Liver (tissue), 9 donors: Measurements from ENCODE around the gene SREK1. TPM values are rescaled to one million over a fixed set of nuclear protein-coding genes. Genes with fewer than 3 reads are reported as not detected.

Source experiments
- DNase-seq: peaks from one replicate; pipeline ENCODE4 v3.0.0-alpha.2; 2017; ENCODE audit warnings: low spot score
- H3K27ac ChIP-seq, 2 donors: one replicate each; pipeline ENCODE4 v1.7.0; 2013; ENCODE audit warnings: inconsistent platforms in 2 of 2, low read length in 2 of 2, control low read depth in 1 of 2, low read depth in 1 of 2, mild to moderate bottlenecking in 1 of 2
- H3K27me3 ChIP-seq, 4 donors: one replicate each; pipeline versions ENCODE4 v1.6.1 to v1.7.0; 2013; ENCODE audit warnings: low read length in 3 of 4, inconsistent platforms in 1 of 4, mild to moderate bottlenecking in 1 of 4, moderate library complexity in 1 of 4; ENCODE audit not compliant: control insufficient read depth in 4 of 4, insufficient read depth in 4 of 4
- H3K36me3 ChIP-seq, 4 donors: one replicate each; pipeline versions ENCODE4 v1.6.1 to v1.7.0; 2013; ENCODE audit warnings: low read length in 3 of 4, mild to moderate bottlenecking in 3 of 4, low read depth in 1 of 4, moderate library complexity in 1 of 4; ENCODE audit not compliant: control insufficient read depth in 4 of 4, insufficient read depth in 3 of 4
- H3K4me1 ChIP-seq, 4 donors: one replicate each; pipeline versions ENCODE4 v1.6.1 to v1.7.0; 2013; ENCODE audit warnings: low read length in 3 of 4, mild to moderate bottlenecking in 3 of 4, moderate library complexity in 1 of 4; ENCODE audit not compliant: control insufficient read depth in 4 of 4, insufficient read depth in 4 of 4
- H3K4me3 ChIP-seq, 3 donors: one replicate each; pipeline versions ENCODE4 v1.6.1 to v1.7.0; 2013; ENCODE audit warnings: low read length in 3 of 3, control low read depth in 1 of 3, low read depth in 1 of 3, mild to moderate bottlenecking in 1 of 3
- H3K9ac ChIP-seq, 2 donors: one replicate each; pipeline ENCODE4 v1.7.0; 2013; ENCODE audit warnings: low read length in 2 of 2, mild to moderate bottlenecking in 2 of 2, moderate library complexity in 2 of 2, control low read depth in 1 of 2, low read depth in 1 of 2
- H3K9me3 ChIP-seq, 4 donors: one replicate each; pipeline versions ENCODE4 v1.6.1 to v1.7.0; 2013; ENCODE audit warnings: low read length in 3 of 4; ENCODE audit not compliant: control insufficient read depth in 4 of 4
- EGR1 ChIP-seq, 2 donors: IDR thresholded peaks; 2 replicates each; pipeline ENCODE4 v1.6.1; 2016 to 2018; ENCODE audit warnings: antibody characterized with exemption in 2 of 2, low read depth in 2 of 2
- FOXA1 ChIP-seq: IDR thresholded peaks from 2 replicates; pipeline ENCODE4 v1.6.1; 2016; ENCODE audit warnings: antibody characterized with exemption
- FOXA2 ChIP-seq: IDR thresholded peaks from 2 replicates; pipeline ENCODE4 v1.6.1; 2016; ENCODE audit warnings: antibody characterized with exemption
- GABPA ChIP-seq, 2 donors: IDR thresholded peaks in 1 of 2; conservative IDR thresholded peaks in 1 of 2; 2 replicates each; pipeline ENCODE4 v1.6.1; 2016; ENCODE audit warnings: antibody characterized with exemption in 2 of 2, mild to moderate bottlenecking in 1 of 2, moderate library complexity in 1 of 2
- HNF4A ChIP-seq, 2 donors: conservative IDR thresholded peaks; 2 replicates each; pipeline ENCODE4 v1.6.1; 2016; ENCODE audit warnings: antibody characterized with exemption in 2 of 2, mild to moderate bottlenecking in 2 of 2
- HNF4G ChIP-seq: IDR thresholded peaks from 2 replicates; pipeline ENCODE4 v1.6.1; 2016; ENCODE audit warnings: antibody characterized with exemption
- NR2F2 ChIP-seq: IDR thresholded peaks from 2 replicates; pipeline ENCODE4 v1.6.1; 2016; ENCODE audit warnings: antibody characterized with exemption
- RAD21 ChIP-seq, 2 donors: IDR thresholded peaks; 2 replicates each; pipeline ENCODE4 v1.6.1; 2016; ENCODE audit warnings: antibody characterized with exemption in 2 of 2, mild to moderate bottlenecking in 2 of 2
- RXRA ChIP-seq, 2 donors: IDR thresholded peaks; 2 replicates each; pipeline ENCODE4 v1.6.1; 2017 to 2018; ENCODE audit warnings: antibody characterized with exemption in 2 of 2, mild to moderate bottlenecking in 1 of 2
- SP1 ChIP-seq: IDR thresholded peaks from 2 replicates; pipeline ENCODE4 v1.6.1; 2018; ENCODE audit warnings: antibody characterized with exemption, mild to moderate bottlenecking
- TAF1 ChIP-seq: conservative IDR thresholded peaks from 2 replicates; pipeline ENCODE4 v1.6.1; 2016; ENCODE audit warnings: antibody characterized with exemption, mild to moderate bottlenecking
- YY1 ChIP-seq: IDR thresholded peaks from 2 replicates; pipeline ENCODE4 v1.6.1; 2016; ENCODE audit warnings: antibody characterized with exemption, mild to moderate bottlenecking
- WGBS: extraction: QIAGEN DNeasy Blood & Tissue Kit; methylation state at CpG from one replicate; pipeline ENCODE4 v1.1.7; 2013; 5-methylcytosine and 5-hydroxymethylcytosine counted together
- polyA plus RNA-seq, 2 donors: library from polyadenylated mRNA; stranded (reverse) in 1 of 2; unstranded in 1 of 2; fragments of 200-250 nt in 1 of 2; fragments of >200 nt in 1 of 2; fragmentation: Nextera tagmentation in 1 of 2; extraction: Ambion mirVana in 1 of 2; gene quantifications; one replicate each; pipeline versions ENCODE4 v1.2.1 to v1.2.3, GENCODE V29; 2013 to 2015
- total RNA-seq, 2 donors: library from RNA; depleted of rRNA; stranded (reverse); fragments of >200 nt; gene quantifications; one replicate each; pipeline ENCODE4 v1.2.3, GENCODE V29; 2014
- TF ChIP-seq, protein P1 (sequence below): IDR thresholded peaks from 2 replicates; pipeline ENCODE4 v1.6.1; 2016; ENCODE audit warnings: antibody characterized with exemption
- TF ChIP-seq, protein P2 (sequence below): IDR thresholded peaks from 2 replicates; pipeline ENCODE4 v1.6.1; 2016; ENCODE audit warnings: antibody characterized with exemption
- TF ChIP-seq, protein P3 (sequence below): IDR thresholded peaks from 2 replicates; pipeline ENCODE4 v1.6.1; 2016; ENCODE audit warnings: antibody characterized with exemption
- TF ChIP-seq, protein P4 (sequence below): fragments of 150-350 bp; IDR thresholded peaks from 2 replicates; pipeline ENCODE4 v1.5.1; 2017; ENCODE audit warnings: improper control_type of control experiment, low read depth, low read length; ENCODE audit not compliant: missing input control
- TF ChIP-seq, protein P5 (sequence below): IDR thresholded peaks from 2 replicates; pipeline ENCODE4 v1.6.1; 2016; ENCODE audit warnings: antibody characterized with exemption, mild to moderate bottlenecking
- donor health status: healthy.
- donor health status: healthy.
- donor health status: healthy.
- donor health status: healthy.
- donor health status: healthy.

SREK1 gene
- total and polyA plus RNA-seq, 4 donors: 10.2 to 85.8 (median 43.9) TPM

DNA sequence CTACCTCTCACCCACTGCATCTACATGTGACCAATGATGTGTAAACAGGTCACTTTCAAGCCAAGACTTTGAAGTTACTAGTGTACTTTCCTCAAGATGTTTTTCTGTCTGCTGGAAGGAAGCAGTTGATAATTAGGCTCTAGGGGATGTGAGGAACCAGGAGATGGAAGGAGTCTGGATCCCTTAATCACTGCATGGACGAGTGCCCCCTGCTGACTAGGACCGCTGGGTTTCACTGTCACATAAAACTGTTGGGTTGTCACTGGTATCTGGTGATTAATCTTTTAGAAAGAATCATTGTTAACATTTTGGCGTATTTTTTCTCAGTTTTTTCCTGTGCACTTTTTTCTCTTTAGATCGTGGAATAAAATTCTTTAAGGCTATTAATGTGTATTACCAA, 79.5 kb downstream of the SREK1 start:
- Histone ChIP-seq H3K27ac (no peak overlapping the region), H3K9me3 (no peaks in the 10 kb centered on the region), H3K4me1 (no peaks in the 10 kb centered on the region), H3K9ac (no peak overlapping the region), H3K4me3 (no peak overlapping the region), H3K36me3 (no peaks in the 10 kb centered on the region), H3K27me3 (no peaks in the 10 kb centered on the region)
- TF ChIP-seq GABPA (IDR thresholded peaks at IDR 0.05 in 1 of 2, conservative IDR thresholded peaks at IDR 0.05 in 1 of 2) (no peak), RAD21 (IDR thresholded peaks at IDR 0.05) (peak in 1 of 2 donors; percentile 42)
- WGBS: 81% methylated on average over 4 of the region's 4 CpGs
- DNase-seq: no peak

DNA sequence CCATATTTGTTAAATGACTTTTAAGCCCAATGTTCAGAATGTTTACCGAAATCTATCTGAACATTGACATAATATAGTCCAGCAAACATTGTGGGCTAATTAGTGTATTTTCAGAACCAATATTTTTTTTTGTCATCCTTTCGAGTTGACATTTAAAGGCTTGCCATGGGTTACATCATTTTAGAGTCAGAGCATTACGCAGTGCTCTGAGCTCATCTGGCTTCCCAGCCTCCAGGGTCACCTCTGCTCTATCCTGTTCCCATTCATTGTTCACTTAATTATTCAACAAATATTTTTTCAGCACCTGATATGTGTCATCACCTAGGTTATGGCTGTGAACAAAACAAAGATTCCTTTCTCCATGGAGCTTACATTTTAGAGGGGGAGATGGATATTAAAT, 80.2 kb downstream of the SREK1 start:
- H3K27me3 ChIP-seq: no peaks in the 10 kb centered on the region
- WGBS: 92% methylated on average over 3 of the region's 3 CpGs
- no peak overlapping the region for H3K9ac ChIP-seq
- TF ChIP-seq HNF4G (no peak), FOXA2 (no peak), HNF4A (conservative IDR thresholded peaks at IDR 0.05) (no peak), TAF1 (no peak), EGR1 (IDR thresholded peaks at IDR 0.05; ENCODE audit: low read depth in 2 of 2) (no peak), SP1 (no peak), YY1 (no peak), FOXA1 (no peak), RXRA (IDR thresholded peaks at IDR 0.05) (no peak), GABPA (IDR thresholded peaks at IDR 0.05 in 1 of 2, conservative IDR thresholded peaks at IDR 0.05 in 1 of 2) (no peak), NR2F2 (no peak)
- TF ChIP-seq, protein P1, sequence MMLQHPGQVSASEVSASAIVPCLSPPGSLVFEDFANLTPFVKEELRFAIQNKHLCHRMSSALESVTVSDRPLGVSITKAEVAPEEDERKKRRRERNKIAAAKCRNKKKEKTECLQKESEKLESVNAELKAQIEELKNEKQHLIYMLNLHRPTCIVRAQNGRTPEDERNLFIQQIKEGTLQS: no peak
- TF ChIP-seq, protein P2, sequence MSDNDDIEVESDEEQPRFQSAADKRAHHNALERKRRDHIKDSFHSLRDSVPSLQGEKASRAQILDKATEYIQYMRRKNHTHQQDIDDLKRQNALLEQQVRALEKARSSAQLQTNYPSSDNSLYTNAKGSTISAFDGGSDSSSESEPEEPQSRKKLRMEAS: no peak
- TF ChIP-seq, protein P3, sequence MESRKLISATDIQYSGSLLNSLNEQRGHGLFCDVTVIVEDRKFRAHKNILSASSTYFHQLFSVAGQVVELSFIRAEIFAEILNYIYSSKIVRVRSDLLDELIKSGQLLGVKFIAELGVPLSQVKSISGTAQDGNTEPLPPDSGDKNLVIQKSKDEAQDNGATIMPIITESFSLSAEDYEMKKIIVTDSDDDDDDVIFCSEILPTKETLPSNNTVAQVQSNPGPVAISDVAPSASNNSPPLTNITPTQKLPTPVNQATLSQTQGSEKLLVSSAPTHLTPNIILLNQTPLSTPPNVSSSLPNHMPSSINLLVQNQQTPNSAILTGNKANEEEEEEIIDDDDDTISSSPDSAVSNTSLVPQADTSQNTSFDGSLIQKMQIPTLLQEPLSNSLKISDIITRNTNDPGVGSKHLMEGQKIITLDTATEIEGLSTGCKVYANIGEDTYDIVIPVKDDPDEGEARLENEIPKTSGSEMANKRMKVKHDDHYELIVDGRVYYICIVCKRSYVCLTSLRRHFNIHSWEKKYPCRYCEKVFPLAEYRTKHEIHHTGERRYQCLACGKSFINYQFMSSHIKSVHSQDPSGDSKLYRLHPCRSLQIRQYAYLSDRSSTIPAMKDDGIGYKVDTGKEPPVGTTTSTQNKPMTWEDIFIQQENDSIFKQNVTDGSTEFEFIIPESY: no peak
- TF ChIP-seq, protein P4, sequence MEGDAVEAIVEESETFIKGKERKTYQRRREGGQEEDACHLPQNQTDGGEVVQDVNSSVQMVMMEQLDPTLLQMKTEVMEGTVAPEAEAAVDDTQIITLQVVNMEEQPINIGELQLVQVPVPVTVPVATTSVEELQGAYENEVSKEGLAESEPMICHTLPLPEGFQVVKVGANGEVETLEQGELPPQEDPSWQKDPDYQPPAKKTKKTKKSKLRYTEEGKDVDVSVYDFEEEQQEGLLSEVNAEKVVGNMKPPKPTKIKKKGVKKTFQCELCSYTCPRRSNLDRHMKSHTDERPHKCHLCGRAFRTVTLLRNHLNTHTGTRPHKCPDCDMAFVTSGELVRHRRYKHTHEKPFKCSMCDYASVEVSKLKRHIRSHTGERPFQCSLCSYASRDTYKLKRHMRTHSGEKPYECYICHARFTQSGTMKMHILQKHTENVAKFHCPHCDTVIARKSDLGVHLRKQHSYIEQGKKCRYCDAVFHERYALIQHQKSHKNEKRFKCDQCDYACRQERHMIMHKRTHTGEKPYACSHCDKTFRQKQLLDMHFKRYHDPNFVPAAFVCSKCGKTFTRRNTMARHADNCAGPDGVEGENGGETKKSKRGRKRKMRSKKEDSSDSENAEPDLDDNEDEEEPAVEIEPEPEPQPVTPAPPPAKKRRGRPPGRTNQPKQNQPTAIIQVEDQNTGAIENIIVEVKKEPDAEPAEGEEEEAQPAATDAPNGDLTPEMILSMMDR: no peak
- TF ChIP-seq, protein P5, sequence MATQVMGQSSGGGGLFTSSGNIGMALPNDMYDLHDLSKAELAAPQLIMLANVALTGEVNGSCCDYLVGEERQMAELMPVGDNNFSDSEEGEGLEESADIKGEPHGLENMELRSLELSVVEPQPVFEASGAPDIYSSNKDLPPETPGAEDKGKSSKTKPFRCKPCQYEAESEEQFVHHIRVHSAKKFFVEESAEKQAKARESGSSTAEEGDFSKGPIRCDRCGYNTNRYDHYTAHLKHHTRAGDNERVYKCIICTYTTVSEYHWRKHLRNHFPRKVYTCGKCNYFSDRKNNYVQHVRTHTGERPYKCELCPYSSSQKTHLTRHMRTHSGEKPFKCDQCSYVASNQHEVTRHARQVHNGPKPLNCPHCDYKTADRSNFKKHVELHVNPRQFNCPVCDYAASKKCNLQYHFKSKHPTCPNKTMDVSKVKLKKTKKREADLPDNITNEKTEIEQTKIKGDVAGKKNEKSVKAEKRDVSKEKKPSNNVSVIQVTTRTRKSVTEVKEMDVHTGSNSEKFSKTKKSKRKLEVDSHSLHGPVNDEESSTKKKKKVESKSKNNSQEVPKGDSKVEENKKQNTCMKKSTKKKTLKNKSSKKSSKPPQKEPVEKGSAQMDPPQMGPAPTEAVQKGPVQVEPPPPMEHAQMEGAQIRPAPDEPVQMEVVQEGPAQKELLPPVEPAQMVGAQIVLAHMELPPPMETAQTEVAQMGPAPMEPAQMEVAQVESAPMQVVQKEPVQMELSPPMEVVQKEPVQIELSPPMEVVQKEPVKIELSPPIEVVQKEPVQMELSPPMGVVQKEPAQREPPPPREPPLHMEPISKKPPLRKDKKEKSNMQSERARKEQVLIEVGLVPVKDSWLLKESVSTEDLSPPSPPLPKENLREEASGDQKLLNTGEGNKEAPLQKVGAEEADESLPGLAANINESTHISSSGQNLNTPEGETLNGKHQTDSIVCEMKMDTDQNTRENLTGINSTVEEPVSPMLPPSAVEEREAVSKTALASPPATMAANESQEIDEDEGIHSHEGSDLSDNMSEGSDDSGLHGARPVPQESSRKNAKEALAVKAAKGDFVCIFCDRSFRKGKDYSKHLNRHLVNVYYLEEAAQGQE: no peak
- no peaks in the 10 kb centered on the region for H3K36me3 ChIP-seq
- H3K9me3 ChIP-seq: no peaks in the 10 kb centered on the region
- H3K4me3 ChIP-seq: no peak overlapping the region
- no peaks in the 10 kb centered on the region for H3K4me1 ChIP-seq
- no peak overlapping the region for H3K27ac ChIP-seq
- no peak for DNase-seq
